Duodenal mucosa (tissue), 2 donors: ENCODE results near the gene SV2B.

Experiments used
- H3K27ac ChIP-seq: one replicate; pipeline ENCODE4 v1.7.0; 2013; ENCODE audit warnings: low read depth, low read length
- H3K27me3 ChIP-seq, 2 donors: one replicate each; pipeline ENCODE4 v1.7.0; 2013; ENCODE audit warnings: low read length in 2 of 2, control low read depth in 1 of 2; ENCODE audit not compliant: insufficient read depth in 2 of 2, control insufficient read depth in 1 of 2
- H3K36me3 ChIP-seq, 2 donors: one replicate each; pipeline ENCODE4 v1.7.0; 2013; ENCODE audit warnings: low read length in 2 of 2, control low read depth in 1 of 2; ENCODE audit not compliant: insufficient read depth in 2 of 2, control insufficient read depth in 1 of 2
- H3K4me1 ChIP-seq, 2 donors: one replicate each; pipeline ENCODE4 v1.7.0; 2013; ENCODE audit warnings: low read length in 2 of 2, control low read depth in 1 of 2; ENCODE audit not compliant: insufficient read depth in 2 of 2, control insufficient read depth in 1 of 2
- H3K4me3 ChIP-seq, 2 donors: one replicate each; pipeline ENCODE4 v1.7.0; 2013; ENCODE audit warnings: low read length in 2 of 2, low read depth in 1 of 2
- H3K9ac ChIP-seq, 2 donors: one replicate each; pipeline ENCODE4 v1.7.0; 2013; ENCODE audit warnings: low read length in 2 of 2, low read depth in 1 of 2
- H3K9me3 ChIP-seq, 2 donors: one replicate each; pipeline ENCODE4 v1.7.0; 2013; ENCODE audit warnings: low read length in 2 of 2, control low read depth in 1 of 2; ENCODE audit not compliant: control insufficient read depth in 1 of 2

Gene SV2B

DNA sequence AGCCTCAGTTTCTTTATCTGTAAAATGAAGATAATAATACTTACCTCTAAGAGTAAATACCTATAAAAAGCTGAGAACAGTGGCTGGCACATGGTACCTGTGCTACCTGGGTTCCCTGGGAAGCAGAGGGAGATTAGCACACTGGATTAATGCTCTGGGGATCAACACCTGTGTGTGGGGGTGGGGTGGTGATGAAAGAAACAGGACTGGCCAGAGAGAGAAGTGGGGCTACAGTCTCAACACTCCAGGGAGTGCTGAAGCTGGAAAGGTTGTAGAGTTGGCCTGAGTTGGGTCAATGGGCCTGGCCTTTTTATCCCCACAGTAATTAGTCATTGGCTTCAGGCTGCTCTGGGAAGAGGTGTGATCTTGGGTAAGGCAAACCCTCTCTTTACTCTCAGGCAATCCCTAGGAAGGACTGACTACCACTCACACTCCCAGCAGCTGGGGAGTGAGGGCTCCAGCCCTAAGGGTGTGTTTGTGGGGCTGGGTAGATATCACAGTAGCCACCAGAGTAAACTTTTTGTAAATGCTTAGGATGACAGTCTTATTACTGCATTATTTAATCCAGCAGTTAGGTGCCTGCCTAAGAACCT is 102.5 kb downstream of the SV2B start:
- H3K4me1 ChIP-seq, result no peaks in the 10 kb centered on the region
- H3K36me3 ChIP-seq, result no peaks in the 10 kb centered on the region
- no peaks in the 10 kb centered on the region for H3K9me3 ChIP-seq
- no peak overlapping the region for H3K27ac ChIP-seq
- no peak overlapping the region for H3K9ac ChIP-seq
- no peak overlapping the region for H3K4me3 ChIP-seq
- H3K27me3 ChIP-seq, result no peaks in the 10 kb centered on the region

DNA sequence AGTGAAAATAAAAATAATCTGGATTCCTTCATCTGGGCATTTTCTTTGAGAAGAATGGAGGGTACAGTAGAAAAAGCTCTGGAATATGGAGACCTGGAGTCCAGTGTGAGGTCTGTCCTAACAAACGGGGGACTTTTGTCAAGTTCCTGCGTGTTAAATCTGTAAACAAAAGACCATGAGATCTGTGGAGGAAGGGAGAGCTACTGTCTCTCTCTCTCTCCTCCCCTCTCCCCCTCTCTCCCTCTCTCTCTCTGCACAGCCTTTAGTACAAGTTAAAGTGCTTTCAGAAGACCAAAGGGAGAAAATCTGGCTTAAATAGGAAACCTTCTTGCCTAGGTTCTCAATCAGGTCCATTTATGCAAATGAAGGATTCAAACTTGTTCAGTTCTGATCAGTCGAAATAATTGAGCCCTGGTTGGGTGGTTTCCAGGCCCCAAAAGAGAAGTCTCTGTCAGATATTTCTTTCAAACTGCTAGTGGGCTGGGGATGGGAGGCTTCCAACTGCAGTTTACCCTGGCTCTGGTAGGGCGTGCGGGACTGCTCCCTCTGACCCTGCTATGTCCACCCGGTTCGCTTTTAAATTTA is 103.7 kb downstream of the SV2B start:
- no peaks in the 10 kb centered on the region for H3K9me3 ChIP-seq
- no peak overlapping the region for H3K27ac ChIP-seq
- no peak overlapping the region for H3K4me3 ChIP-seq
- no peaks in the 10 kb centered on the region for H3K36me3 ChIP-seq
- H3K4me1 ChIP-seq, result no peaks in the 10 kb centered on the region
- no peaks in the 10 kb centered on the region for H3K27me3 ChIP-seq
- no peak overlapping the region for H3K9ac ChIP-seq

DNA sequence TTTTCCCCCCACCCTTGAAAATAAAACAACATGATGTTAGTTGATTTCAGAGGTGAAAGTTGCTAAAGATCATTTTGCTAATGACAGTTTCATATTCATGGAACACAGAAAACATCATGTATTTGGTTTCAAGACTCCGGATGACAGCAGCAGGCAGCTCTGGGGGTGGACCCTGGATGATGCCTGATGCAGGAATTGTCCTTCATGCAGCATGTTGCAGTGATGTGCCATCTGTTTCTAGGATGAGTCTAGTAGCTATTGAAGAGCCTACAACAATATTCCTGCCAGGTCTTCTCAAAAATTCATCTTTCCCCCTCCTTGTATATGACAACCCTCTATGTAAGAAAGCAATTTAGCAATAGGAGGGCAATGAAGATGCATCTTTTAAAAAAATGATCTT is 108.3 kb downstream of the SV2B start:
- Histone ChIP-seq H3K9ac (no peak overlapping the region), H3K9me3 (no peaks in the 10 kb centered on the region), H3K4me3 (no peak overlapping the region), H3K4me1 (no peaks in the 10 kb centered on the region), H3K27ac (no peak overlapping the region), H3K36me3 (no peaks in the 10 kb centered on the region), H3K27me3 (peaks cover 0 to 6% of the 10 kb centered on the region in 2 donors)

DNA sequence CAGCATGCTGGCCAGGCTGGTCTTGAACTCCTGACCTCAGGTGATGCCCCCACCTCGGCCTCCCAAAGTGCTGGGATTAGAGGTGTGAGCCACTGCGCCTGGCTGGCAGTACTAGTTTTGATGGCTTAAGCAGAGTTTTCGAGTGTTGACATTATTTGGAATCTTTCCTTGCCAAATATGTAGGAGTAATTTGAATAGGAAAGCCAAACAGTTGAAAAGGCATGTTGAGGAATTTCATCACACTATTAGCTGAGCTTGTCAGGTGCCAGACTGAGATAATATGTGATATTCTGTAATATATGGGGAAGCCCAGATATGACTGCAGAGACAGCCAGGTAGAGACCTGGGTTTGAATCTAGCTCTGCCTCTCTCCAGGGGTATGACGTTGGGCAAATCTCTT is 109.3 kb downstream of the SV2B start:
- Histone ChIP-seq H3K36me3 (no peaks in the 10 kb centered on the region), H3K9me3 (no peaks in the 10 kb centered on the region), H3K27ac (no peak overlapping the region), H3K9ac (no peak overlapping the region), H3K27me3 (peaks cover 0 to 6% of the 10 kb centered on the region in 2 donors), H3K4me1 (no peaks in the 10 kb centered on the region), H3K4me3 (no peak overlapping the region)

DNA sequence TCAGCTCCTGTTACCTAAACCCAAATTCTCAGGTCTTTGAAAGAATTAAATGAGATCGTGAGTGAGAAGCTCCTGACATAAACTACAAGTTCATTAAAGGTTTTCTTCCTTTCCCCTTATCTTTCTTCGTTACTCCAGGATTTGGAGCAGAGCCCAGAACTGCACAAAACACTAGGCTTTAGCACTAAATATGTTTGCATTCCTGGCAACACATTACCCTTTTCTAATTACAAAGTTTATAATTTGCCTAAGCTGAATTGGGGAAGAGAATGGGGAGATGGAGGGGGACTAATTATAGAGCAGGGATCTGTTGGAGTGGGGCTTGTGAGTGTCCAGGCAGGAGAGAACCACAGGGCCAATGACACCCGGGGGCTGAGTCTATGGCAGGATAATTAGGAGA is 109.7 kb downstream of the SV2B start:
- Histone ChIP-seq H3K4me1 (no peaks in the 10 kb centered on the region), H3K4me3 (no peak overlapping the region), H3K27me3 (peaks cover 3 to 6% of the 10 kb centered on the region in 2 donors), H3K36me3 (no peaks in the 10 kb centered on the region), H3K27ac (no peak overlapping the region), H3K9ac (no peak overlapping the region), H3K9me3 (no peaks in the 10 kb centered on the region)

DNA sequence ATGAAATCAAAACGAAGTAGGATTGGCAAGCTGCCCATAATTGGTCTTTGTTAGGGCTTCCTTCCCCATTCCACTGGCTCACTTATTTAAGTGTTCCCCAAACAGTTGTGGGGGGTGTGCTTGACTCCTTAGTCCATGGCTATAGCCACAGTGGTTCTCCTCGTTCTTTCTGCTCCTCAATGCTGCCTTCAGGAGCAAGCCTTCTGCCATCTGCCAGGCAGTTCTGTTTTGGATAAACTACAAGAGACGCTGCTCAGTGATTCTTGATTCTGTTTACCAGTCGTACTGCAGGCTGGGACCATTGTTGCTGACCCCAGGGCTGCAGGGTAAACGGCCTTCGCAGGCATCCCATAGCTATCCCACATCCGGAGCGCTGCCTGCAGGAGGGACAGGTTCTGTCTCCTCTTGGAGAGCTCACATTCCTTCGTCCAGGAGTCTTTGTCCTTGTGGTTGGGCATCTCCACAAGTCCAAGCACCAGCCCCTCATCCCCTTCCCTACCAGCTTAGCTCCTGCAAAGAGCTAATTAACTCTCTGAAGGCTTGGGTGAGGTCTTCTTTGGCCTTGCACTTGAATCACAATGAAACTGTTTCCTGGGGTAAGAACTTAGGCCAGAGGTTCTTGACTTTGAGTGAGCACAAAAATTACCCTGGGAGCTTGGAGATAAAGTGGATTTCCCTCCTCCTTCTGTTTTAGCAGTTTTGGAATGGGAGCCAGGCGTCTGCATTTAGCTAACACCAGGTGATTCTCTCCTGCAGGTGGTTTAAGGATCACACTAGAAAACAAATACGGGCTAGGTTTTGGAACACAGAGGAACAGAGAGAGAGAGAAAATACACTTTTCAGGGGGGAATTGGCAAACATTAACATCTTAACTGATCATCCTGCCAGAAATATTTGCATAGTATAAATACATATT is 114.9 kb downstream of the SV2B start:
- Histone ChIP-seq H3K36me3 (no peaks in the 10 kb centered on the region), H3K9me3 (no peaks in the 10 kb centered on the region), H3K4me1 (no peaks in the 10 kb centered on the region), H3K9ac (no peak overlapping the region), H3K27ac (no peak overlapping the region), H3K4me3 (no peak overlapping the region), H3K27me3 (peaks cover under 1 to 5% of the 10 kb centered on the region in 2 donors)

DNA sequence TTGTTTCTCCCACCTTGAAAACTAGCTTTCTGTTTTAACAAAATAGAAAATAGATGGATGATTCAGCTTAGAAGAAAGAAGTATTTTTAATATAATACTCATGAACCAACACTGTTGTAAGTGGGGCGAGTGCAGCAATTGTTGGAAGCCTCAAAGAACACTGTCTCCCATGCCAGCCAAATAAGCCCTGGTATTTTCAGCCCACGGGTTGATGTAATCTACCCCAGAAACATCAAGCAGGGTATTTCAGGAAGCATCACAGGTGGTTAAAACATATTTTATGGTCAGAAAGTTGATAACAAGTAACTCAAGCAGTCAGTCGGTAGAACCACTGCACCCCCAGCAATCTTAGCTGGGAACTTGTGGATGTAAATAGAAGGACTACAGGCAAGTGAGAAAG is 115.9 kb downstream of the SV2B start:
- Histone ChIP-seq H3K27me3 (peaks cover 0 to 5% of the 10 kb centered on the region in 2 donors), H3K27ac (no peak overlapping the region), H3K9ac (no peak overlapping the region), H3K4me3 (no peak overlapping the region), H3K9me3 (no peaks in the 10 kb centered on the region), H3K4me1 (no peaks in the 10 kb centered on the region), H3K36me3 (no peaks in the 10 kb centered on the region)

DNA sequence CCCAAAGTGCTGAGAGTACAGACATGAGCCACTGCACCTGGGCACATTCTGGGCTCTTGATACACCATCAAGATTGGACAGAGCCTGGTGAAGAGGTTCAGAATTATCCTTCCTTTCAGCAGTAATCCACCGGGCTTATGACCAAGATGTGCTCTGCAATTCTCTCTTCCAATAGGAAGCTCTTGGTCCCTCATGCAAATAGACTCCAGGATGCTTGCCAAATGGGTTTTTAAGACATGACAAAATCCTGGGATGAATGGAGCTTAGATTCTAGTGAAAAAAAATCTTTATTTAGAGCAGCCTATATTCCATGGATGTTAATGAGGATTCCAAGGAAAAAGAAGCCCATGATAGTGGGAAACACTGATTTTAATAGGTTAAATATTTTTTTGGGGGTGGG is 119.1 kb downstream of the SV2B start:
- no peak overlapping the region for H3K9ac ChIP-seq
- no peak overlapping the region for H3K27ac ChIP-seq
- H3K4me3 ChIP-seq, result no peak overlapping the region
- peaks cover 0 to 7% of the 10 kb centered on the region in 2 donors for H3K27me3 ChIP-seq
- H3K4me1 ChIP-seq, result no peaks in the 10 kb centered on the region
- H3K36me3 ChIP-seq, result no peaks in the 10 kb centered on the region
- H3K9me3 ChIP-seq, result no peaks in the 10 kb centered on the region

DNA sequence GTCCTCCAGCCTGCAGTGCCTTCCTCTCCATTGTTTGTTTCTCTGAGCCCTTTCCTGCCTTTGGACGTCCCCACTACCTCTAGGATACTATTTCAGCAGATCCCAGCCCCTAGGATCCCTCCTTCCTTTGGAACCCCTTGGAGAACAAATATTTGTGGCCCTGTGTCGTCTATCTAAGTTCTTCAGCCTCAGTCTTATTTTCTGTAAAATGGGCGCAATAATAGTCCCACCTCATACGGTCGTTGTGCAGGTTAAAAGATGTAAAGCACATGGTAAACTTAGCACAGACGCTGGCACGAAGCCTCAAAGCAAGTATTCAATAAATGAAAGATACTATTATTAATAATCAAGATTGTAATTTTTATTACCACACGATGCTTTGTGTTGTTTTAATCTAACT is 122.0 kb downstream of the SV2B start:
- peaks cover 2 to 4% of the 10 kb centered on the region in 2 donors for H3K27me3 ChIP-seq
- no peaks in the 10 kb centered on the region for H3K4me1 ChIP-seq
- H3K4me3 ChIP-seq, result no peak overlapping the region
- no peaks in the 10 kb centered on the region for H3K9me3 ChIP-seq
- no peak overlapping the region for H3K27ac ChIP-seq
- no peaks in the 10 kb centered on the region for H3K36me3 ChIP-seq
- no peak overlapping the region for H3K9ac ChIP-seq

DNA sequence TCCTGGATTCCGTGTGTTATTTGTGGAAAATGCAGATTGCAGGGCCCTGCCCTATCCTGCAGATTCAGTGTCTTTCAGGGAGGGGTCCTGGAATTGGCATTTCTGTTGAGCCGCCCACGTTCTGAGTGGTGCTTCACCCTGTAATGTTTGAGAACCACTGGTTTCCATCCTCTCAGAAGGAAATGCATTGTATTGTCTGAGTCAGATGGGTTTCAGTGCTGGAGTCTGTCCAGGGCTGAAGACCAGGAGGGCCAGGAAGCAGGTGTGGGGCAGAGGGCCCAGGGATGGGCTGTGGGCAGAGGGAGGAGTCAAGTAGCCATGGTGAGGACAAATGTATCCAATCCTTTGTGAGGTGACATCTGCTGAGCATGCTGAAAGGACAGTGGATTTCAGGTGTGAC is 123.8 kb downstream of the SV2B start:
- Histone ChIP-seq H3K9me3 (no peaks in the 10 kb centered on the region), H3K36me3 (no peaks in the 10 kb centered on the region), H3K9ac (no peak overlapping the region), H3K4me3 (no peak overlapping the region), H3K27ac (no peak overlapping the region), H3K27me3 (peaks cover 2 to 4% of the 10 kb centered on the region in 2 donors), H3K4me1 (no peaks in the 10 kb centered on the region)
